ENCODE measurements around the gene FGF21.
"Not testable (repeated sequence)": the region's sequence is repeated elsewhere in the genome, so short reads cannot be mapped to it uniquely, and the experiment has no call there.

The FGF21 gene

DNA sequence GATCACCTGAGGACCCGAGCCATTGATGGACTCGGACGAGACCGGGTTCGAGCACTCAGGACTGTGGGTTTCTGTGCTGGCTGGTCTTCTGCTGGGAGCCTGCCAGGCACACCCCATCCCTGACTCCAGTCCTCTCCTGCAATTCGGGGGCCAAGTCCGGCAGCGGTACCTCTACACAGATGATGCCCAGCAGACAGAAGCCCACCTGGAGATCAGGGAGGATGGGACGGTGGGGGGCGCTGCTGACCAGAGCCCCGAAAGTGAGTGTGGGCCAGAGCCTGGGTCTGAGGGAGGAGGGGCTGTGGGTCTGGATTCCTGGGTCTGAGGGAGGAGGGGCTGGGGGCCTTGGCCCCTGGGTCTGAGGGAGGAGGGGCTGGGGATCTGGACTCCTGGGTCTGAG, 888 bp downstream of the FGF21 start:
- TF ChIP-seq, protein P1, sequence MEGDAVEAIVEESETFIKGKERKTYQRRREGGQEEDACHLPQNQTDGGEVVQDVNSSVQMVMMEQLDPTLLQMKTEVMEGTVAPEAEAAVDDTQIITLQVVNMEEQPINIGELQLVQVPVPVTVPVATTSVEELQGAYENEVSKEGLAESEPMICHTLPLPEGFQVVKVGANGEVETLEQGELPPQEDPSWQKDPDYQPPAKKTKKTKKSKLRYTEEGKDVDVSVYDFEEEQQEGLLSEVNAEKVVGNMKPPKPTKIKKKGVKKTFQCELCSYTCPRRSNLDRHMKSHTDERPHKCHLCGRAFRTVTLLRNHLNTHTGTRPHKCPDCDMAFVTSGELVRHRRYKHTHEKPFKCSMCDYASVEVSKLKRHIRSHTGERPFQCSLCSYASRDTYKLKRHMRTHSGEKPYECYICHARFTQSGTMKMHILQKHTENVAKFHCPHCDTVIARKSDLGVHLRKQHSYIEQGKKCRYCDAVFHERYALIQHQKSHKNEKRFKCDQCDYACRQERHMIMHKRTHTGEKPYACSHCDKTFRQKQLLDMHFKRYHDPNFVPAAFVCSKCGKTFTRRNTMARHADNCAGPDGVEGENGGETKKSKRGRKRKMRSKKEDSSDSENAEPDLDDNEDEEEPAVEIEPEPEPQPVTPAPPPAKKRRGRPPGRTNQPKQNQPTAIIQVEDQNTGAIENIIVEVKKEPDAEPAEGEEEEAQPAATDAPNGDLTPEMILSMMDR (IDR thresholded peaks at IDR 0.05; ENCODE audit: insufficient read depth, low read depth, low read length, missing control alignments) = no peak
- no peak overlapping the region for H3K4me3 ChIP-seq (ENCODE audit: low read length)
- DNase-seq (ENCODE audit: low read depth) = no peak

DNA sequence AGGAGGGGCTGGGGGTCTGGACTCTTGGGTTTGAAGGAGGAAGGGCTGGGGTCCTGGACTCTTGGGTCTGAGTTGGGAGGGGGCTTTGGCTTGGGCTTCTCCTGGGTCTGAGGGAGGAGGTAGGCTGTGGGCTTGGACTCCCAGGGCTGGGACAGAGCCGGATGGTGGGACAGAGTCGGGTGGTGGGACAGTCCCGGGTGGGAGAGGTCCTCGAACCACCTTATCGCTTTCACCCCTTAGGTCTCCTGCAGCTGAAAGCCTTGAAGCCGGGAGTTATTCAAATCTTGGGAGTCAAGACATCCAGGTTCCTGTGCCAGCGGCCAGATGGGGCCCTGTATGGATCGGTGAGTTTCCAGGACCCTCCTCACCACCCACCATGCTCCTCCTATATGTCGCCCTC, 1.4 kb downstream of the FGF21 start:
- TF ChIP-seq, protein P1 (IDR thresholded peaks at IDR 0.05; ENCODE audit: insufficient read depth, low read depth, low read length, missing control alignments) = no peak
- no peak for DNase-seq (ENCODE audit: low read depth)
- no peak overlapping the region for H3K4me3 ChIP-seq (ENCODE audit: low read length)

GRCh38 chr19:48757089-48757675, 1.9 kb downstream of the FGF21 start:
- DNase-seq (ENCODE audit: low read depth) = no peak
- no peak overlapping the region for H3K4me3 ChIP-seq (ENCODE audit: low read length)
- TF ChIP-seq, protein P1 (IDR thresholded peaks at IDR 0.05; ENCODE audit: insufficient read depth, low read depth, low read length, missing control alignments) = no peak

DNA sequence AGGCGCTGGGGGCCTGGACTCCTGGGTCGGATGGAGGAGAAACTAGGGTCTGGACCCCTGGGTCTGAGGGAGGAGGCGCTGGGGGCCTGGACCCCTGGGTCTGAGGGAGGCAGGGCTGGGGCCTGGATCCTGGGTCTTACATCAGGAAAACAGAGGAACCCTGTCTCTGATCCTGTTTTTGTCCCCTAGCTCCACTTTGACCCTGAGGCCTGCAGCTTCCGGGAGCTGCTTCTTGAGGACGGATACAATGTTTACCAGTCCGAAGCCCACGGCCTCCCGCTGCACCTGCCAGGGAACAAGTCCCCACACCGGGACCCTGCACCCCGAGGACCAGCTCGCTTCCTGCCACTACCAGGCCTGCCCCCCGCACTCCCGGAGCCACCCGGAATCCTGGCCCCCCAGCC, 2.4 kb downstream of the FGF21 start:
- no peak for DNase-seq (ENCODE audit: low read depth)
- H3K4me3 ChIP-seq (ENCODE audit: low read length) = no peak overlapping the region
- TF ChIP-seq, protein P1 (IDR thresholded peaks at IDR 0.05; ENCODE audit: insufficient read depth, low read depth, low read length, missing control alignments) = no peak

DNA sequence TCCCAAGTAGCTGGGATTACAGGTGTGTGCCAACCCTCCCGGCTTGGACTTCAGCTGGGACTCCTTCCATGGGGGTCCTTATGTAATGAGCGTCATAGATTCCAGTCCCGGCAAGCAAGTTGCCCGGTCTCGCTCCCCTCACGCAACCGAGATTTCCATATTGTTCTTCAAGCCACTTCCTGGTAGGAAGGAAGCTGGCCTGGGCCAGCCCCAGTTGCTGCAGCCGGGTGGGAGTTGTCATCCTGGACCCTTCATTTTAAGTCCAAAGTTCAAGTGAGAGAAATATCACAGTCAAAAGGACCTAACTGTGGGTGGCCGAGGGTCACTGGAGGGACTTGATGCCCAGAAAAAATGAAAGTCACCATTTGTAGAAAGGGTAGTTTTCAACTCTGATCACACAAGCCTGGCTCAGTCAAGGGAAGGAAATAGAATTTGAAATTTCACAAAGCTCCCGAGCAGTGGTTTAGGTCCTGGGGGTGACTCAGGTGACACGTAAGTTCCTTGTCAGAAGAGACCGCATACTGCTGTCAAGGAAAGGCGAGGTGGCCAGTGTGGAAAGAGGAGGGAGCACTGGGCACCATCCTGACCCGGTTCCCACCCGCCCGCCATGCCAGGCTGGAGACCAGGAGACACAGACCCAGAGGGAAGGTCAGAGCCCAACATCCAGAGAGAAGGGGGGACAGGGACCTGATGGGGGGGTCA, 5.3 kb downstream of the FGF21 start:
- TF ChIP-seq, protein P1 (IDR thresholded peaks at IDR 0.05; ENCODE audit: insufficient read depth, low read depth, low read length, missing control alignments) = no peak
- no peak overlapping the region for H3K4me3 ChIP-seq (ENCODE audit: low read length)
- peak; percentile 36 for DNase-seq (ENCODE audit: low read depth)

GRCh38 chr19:48765816-48766215, 10.5 kb downstream of the FGF21 start:
- DNase-seq (ENCODE audit: low read depth); H3K4me3 ChIP-seq (ENCODE audit: low read length): not testable (repeated sequence)

- H3K4me3 ChIP-seq (ENCODE audit: low read length); DNase-seq (ENCODE audit: low read depth): not testable (repeated sequence)
Measured at GRCh38 chr19:48768171-48768753, 12.9 kb downstream of the FGF21 start.

Data from epithelial cell of esophagus (primary cell).